Hematopoietic multipotent progenitor cell treated with erythropoietin and hydrocortisone succinate and interleukin-3 and kit ligand, for 6 days (in vitro differentiated cells): ENCODE data around the gene MOB1A.
"Not testable (repeated sequence)": the region's sequence is repeated elsewhere in the genome, so short reads cannot be mapped to it uniquely, and the experiment has no call there.

Experiments
- DNase-seq: peaks from one replicate; pipeline ENCODE4 v3.0.0-alpha.2; 2015

Gene MOB1A

DNA sequence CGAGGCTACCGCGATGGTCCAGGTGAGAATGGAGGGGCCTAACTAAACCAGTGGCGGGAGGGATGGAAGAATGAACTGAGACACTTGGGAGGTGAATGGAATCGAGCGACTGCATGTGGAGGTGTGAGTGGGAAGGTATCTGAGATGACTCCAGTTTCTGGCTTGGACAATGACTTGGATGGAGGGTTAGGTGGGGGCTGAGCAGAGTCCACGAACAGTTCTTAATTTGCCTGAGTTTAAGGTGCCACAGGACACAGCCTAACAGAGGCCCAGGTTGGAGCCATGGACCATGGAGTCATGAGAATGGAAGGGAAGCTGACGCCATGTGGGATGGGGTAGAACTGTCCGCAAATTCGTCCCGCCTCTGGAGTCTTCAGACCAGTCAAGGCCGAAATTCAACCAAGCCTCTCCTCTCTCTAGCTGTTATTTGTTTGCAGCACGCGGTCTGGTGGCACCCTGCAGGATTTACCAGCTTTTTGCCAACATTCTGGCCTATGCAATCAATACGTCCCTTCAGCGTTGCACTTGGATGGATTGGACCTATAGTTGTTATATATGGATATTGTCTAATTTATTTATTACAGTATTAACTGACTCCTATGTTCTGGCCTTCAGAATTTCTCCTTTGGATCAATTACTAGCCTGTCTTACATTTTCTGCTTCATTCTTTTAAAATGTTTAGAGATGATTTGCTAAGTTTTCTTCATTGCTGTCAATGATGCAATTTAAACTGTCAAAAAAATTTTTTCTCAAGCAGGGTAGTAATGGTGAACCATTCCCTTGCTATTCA, 30.0 kb downstream of the MOB1A start:
- DNase-seq: peak; percentile 38

DNA sequence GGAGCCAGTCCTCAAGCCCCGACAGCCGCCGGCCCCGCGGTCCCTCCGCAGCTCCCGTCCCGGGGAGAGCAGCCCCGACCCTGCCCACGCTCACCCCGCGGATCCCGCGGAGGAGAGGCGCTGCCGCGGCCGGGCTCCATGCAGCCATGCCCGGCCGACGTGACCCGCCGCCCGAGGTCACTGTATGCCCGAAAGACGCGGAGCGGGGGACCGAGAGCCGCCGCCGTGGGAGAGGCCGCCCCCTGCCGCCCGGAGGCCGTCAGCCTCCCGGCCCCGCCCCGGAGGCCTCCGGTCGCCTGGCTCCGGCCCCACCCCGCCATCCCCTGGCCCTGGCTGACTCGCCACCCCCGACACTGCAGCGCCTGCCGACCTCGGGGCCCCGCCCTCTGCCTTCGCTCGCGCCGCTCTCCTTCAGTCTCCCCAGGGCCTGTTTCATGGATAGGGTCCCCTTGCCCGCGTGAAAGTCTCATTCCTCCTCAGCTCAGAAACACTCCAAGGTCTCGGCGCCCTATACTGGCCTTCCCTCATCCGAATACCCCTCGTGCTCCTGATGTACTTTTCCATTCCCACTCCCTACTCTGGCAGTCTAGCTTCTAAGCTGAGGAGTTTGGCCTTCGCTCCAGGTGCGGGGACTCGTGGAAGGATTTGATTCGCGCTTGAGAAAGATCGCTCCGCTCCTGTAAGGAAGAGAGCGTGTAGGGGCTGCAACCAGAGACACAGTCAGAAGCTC, 30.8 kb downstream of the MOB1A start, which contains the start of gene BOLA3:
Gene BOLA3, minus strand, starts transcription at position 186 of the 730 bp plus-strand sequence. Its CDS starts 38 bp downstream, at position 148.
- DNase-seq: peak; percentile 94

GRCh38 chr2:74146929-74147726, 31.6 kb downstream of the MOB1A start:
- peak; percentile 58 for DNase-seq

DNA sequence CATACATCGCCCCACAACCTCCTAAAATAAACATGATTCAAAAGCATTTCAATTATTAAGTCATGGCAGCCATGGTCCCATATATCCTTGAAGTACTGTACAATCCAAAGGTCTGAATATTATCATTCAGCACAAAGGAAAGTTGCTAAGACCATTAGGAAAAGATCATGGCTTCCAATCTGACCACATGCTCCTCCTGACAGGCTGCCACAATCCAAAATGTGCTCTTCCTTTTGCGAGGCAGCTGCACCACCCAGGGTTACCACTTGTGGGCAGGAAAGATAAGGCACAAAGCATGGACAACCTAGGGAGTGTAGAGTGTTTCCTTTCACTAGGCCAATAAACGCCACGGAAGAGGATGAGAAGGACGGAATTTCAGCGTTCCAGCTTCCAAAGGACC, 36.3 kb downstream of the MOB1A start:
- DNase-seq: peak; percentile 87

GRCh38 chr2:74138600-74139323, 39.9 kb downstream of the MOB1A start:
- no peak for DNase-seq

GRCh38 chr2:74137651-74138599, 40.8 kb downstream of the MOB1A start:
- DNase-seq: peak; percentile 21

DNA sequence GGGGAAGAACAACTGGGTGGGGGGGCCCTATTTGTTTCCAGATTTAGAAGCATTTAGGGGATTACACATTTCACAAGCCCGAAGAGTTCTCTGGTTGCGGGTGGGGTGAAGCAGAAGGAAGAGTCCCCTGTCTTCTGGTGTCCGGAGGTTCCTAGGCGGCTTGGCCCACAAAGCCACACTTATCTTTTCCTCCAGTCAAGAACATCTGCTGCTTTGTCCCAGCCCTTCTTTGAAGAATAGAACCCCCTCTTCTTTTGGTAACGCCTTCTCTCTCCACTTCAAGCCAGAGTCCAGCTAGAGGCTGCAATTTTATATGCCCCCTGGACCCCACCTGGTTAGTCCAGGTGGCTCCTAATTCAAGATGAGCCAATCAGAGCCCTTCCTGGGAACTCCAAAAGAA, 46.8 kb downstream of the MOB1A start:
- peak; percentile 95 for DNase-seq

DNA sequence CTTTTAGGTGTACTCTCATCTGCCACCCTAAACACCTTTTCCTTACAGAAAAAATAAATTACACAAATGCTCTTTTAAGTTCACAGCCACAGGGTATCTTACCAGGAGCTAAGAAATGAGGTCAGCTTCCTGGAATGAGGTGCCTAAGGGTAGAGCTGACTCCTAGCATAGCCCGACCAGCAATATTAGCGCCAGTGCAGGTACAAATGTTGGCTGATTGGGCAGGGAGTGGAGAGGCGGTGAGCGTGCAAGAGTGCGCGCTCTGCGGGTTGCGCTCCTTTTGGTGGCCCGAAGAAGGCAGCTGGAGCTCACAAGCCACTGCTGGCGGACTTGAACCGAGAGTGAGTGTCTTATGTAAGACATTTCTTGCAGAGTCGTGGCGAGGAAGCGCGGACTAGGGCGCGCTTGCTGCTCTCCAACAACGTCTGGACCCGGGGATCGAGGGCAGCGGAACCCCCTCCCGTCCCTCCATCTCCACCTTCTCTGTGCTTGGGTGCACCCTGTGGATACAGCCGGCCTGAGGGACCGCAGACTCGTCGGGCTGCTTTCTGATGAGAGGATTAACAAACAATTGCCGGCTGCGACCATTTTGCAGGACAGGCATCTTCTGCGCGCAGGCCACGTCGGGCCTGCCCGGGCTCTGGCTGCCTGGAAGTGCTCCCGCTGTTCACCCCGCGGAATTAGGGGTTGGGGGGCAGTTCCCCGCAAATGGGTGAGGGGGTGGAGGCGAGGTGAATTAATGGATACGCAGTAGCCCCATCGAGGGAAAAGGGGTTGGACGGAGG, 48.3 kb downstream of the MOB1A start:
- DNase-seq: peak; percentile 13

DNA sequence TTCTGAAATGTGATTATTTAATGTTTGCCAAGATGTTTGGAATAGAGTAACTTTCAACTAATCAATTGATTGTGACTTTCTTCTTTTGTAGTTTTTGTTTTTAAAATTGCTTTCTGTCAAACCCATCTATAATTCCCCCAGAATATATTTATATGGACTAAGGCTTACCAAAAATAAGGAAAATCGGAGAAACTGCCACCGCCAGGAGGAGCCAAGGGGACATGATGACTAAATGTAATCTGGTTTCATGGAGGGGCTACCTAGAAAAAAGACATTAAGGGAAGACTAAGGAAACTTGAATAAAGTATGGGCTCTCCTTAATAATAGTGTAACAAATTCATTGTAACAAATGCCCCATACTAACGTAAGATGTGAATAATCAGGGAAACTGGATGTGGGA, 50.5 kb downstream of the MOB1A start:
- no peak for DNase-seq

DNA sequence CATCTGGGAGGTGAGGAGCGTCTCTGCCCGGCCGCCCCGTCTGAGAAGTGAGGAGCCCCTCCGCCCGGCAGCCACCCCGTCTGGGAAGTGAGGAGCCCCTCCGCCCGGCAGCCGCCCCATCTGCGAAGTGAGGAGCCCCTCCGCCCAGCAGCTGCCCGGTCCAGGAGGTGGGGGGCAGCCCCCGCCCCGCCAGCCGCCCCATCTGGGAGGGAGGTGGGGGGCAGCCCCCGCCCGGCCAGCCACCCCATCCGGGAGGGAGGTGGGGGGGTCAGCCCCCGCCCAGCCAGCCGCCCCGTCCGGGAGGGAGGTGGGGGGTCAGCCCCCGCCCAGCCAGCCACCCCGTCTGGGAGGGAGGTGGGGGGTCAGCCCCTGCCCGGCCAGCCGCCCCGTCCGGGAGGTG, 54.7 kb downstream of the MOB1A start:
- not testable (repeated sequence) for DNase-seq

- peak; percentile 51 for DNase-seq
Observed at GRCh38 chr2:74121846-74122245, 56.8 kb downstream of the MOB1A start.

GRCh38 chr2:74119912-74120825, 58.5 kb downstream of the MOB1A start:
- DNase-seq: peak; percentile 91

- DNase-seq: peak; percentile 70
Observed at GRCh38 chr2:74119339-74119738, 59.3 kb downstream of the MOB1A start.

- DNase-seq: no peak
Observed at GRCh38 chr2:74111380-74111779, 67.3 kb downstream of the MOB1A start.

DNA sequence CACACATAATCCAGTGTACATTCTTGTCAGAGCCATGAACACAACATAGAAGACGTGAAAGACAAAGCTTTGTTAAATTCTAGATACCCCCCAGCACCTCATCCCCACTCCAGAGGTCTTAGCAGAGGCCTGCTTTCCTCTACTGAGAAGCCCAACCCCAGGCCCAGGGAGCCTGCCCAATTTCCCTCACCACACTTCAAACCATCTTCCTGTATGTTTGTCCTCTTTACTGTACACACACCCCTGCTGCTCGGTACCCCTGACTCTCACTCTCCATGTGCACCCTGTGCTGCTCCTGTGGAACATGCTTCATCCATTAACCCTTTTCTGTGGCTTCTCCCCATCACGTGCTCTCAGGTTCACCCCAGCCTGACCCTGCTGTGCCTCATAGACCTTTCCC, 68.1 kb downstream of the MOB1A start:
- DNase-seq: no peak

GRCh38 chr2:74109551-74109950, 69.1 kb downstream of the MOB1A start:
- DNase-seq: no peak

GRCh38 chr2:74107071-74107470, 71.6 kb downstream of the MOB1A start:
- no peak for DNase-seq

- DNase-seq: no peak
Observed at GRCh38 chr2:74105413-74105812, 73.3 kb downstream of the MOB1A start.

GRCh38 chr2:74104839-74105238, 73.8 kb downstream of the MOB1A start:
- DNase-seq: peak; percentile 21
